Activated CD4-positive, alpha-beta T cell treated with anti-CD3 and anti-CD28 coated beads for 36 hours (primary cell): ENCODE measurements around the gene ABTB1. TPM values are rescaled to one million over a fixed set of nuclear protein-coding genes. Genes with fewer than 3 reads are reported as not detected.

Experiments
- ATAC-seq: fragments of 200-7000 bp; cut with Tn5 transposase; one replicate; pipeline ENCODE4 v1.10.0; 2021; ENCODE audit warnings: mild to moderate bottlenecking, moderate library complexity
- CTCF ChIA-PET: fragments of 350-600 bp; sonication (Branson Sonifier 250); formaldehyde crosslinking; loops from one replicate; lab custom pipeline; 2021; ENCODE audit warnings: antibody characterized with exemption; lab: Charles Lee
- POLR2A ChIA-PET: fragments of 350-600 bp; sonication (Branson Sonifier 250); formaldehyde crosslinking; loops from one replicate; lab custom pipeline; 2021; ENCODE audit warnings: antibody characterized with exemption, inconsistent platforms; lab: Charles Lee
- DNase-seq: peaks from one replicate; pipeline ENCODE4 v3.0.0-alpha.2; 2020
- H3K27ac Mint-ChIP-seq: one replicate; pipeline ENCODE4 v1.8.0; 2021; ENCODE audit warnings: mixed read lengths
- H3K27me3 Mint-ChIP-seq: one replicate; pipeline ENCODE4 v1.8.0; 2021; ENCODE audit warnings: mixed read lengths
- H3K36me3 Mint-ChIP-seq: one replicate; pipeline ENCODE4 v1.8.0; 2021; ENCODE audit warnings: low read depth, mixed read lengths
- H3K4me1 Mint-ChIP-seq: one replicate; pipeline ENCODE4 v1.8.0; 2021; ENCODE audit warnings: mixed read lengths
- H3K4me3 Mint-ChIP-seq: one replicate; pipeline ENCODE4 v1.8.0; 2021; ENCODE audit warnings: mild to moderate bottlenecking, moderate library complexity, mixed read lengths
- H3K9me3 Mint-ChIP-seq: one replicate; pipeline ENCODE4 v1.8.0; 2021; ENCODE audit warnings: low read depth, mixed read lengths
- intact Hi-C, 2 experiments: fragments of 100-400 bp; cut with DNase I in 1 of 2; cut with micrococcal nuclease in 1 of 2; formaldehyde crosslinking; loops; one replicate each; pipeline versions ENCODE4 v1.14.2 to v1.15.1; 2022 to 2024; cut with DNase I, micrococcal nuclease
- total RNA-seq, 2 experiments: library from RNA; stranded (reverse); gene quantifications; one replicate each; pipeline ENCODE4 v1.2.3, GENCODE V29; 2021

Gene ABTB1
- total RNA-seq, 2 experiments from 2014 or later: 8.3 to 9.6 TPM

DNA sequence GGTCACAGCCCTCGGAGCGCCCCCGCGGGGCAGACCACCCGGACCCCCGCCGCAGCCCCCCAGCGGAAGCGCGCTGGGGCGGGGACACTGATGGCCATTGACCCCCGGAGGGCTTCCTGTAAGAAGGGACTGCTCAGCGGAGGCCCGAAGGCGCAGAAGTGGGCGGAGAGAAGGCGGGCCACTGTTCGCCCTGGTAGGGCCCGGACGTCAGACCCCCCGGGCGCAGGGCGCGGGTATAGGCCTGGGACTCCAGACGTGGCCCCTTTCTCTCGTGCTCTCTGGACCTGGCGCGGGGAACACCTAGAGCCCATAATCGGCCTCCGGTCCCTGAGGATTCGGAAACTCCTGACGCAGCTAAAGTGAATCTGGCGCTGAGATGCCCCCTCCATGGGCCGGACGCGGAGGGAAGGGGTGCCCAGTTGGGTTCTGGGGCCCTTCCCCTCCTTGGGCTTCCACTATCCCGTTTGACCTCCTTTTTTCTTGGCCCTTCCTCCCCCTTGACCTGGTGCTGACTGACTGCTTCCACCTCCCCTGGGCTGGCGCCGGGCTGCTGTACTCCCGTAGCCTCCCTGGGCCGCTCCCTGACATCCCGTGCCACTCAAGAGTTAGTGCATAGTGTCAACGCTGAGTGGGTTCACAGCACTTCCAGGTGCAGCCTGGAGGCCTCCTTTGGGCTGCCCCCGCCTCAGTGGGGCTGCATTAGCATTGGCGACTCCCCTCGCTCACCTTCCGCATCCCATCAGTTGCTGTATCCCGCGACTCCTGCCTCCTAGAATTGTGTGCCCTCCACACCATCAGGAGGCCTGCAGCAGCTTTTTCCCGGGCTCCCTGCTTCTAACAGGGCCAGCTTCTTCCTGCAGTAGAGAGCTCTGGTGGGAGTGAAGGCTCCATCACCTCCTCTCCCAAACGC lies 694 bp downstream of the ABTB1 start:
- DNase-seq (peak; percentile 68), ATAC-seq (peak; percentile 53)
- Mint-ChIP-seq H3K27me3 (no peaks in the 10 kb centered on the region), H3K4me3 (peak overlapping the region; percentile 88), H3K36me3 (peaks cover 2% of the 10 kb centered on the region), H3K27ac (peak overlapping the region; percentile 76), H3K9me3 (no peaks in the 10 kb centered on the region), H3K4me1 (peaks cover 22% of the 10 kb centered on the region)
- intact Hi-C loops: loop anchor here (1.0 to 5.0 kb wide), 6 partner anchors 45 to 1757 kb away; partner anchors contain the start of genes EFCAB12 (in 1 of the 2), PODXL2 (in 1 of the 2), SEC61A1 (in 1 of the 2) and TPRA1 (in 1 of the 2)
- ChIA-PET POLR2A (no interaction called here), CTCF (no interaction called here)

DNA sequence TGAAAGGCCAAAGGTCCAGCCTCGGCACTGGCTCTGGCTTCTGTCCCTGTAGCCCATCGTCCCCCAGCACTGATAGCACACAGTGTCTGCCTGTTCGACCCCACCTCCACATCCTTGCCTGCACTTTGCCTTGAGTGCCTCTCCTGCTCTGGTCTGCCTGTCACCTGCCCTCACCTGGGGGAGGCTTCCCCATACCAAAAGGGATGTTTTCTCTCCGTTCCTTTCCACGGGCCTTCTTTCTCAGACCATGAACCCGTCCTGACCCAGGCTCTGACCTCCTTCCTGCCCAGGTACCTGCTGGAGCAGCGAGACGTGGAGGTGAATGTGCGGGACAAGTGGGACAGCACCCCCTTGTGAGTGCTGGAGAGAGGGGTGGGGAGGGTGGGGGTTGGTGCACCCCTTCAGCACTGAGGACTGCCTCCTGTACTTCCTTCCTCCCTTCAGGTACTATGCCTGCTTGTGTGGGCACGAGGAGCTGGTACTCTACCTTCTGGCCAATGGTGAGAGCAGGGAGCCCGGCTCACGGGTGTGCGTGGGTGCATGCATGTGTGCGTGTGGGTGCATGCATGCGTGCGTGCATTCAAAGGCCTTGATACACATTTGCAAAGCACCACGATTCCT lies 1.5 kb downstream of the ABTB1 start:
- Mint-ChIP-seq H3K27me3 (no peaks in the 10 kb centered on the region), H3K4me1 (peaks cover 22% of the 10 kb centered on the region), H3K4me3 (peak overlapping the region; percentile 88), H3K27ac (peak overlapping the region; percentile 76), H3K36me3 (peaks cover 2% of the 10 kb centered on the region), H3K9me3 (no peaks in the 10 kb centered on the region)
- POLR2A ChIA-PET: no interaction called here
- CTCF ChIA-PET: no interaction called here
- ATAC-seq (no peak), DNase-seq (peak; percentile 37)
- intact Hi-C loops: loop anchor here (5.0 kb wide), 2 partner anchors 378 to 1753 kb away; partner anchors contain the start of genes EFCAB12 (in 1 of the 2) and SEC61A1 (in 1 of the 2)

DNA sequence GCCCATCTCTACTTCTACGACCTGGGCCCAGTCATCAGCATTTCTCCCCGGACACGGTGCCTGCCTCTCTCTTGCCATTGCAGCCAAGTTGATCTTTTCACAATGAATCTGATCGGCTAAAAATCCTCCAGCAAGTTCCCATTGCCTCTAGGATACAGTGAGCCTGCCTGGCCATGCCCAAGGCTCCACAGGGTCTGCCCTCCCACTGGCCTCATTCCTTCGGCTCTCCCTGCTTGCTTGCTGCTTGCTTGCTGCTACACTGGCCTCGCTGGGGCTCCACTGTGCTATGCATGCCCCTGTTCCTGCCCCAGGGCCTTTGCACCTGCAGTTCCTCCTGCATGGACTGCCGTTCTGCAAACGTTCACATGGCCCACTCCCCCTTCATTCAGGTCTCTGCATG lies 2.0 kb downstream of the ABTB1 start:
- no peaks in the 10 kb centered on the region for H3K27me3 Mint-ChIP-seq
- CTCF ChIA-PET: no interaction called here
- POLR2A ChIA-PET: no interaction called here
- peaks cover 22% of the 10 kb centered on the region for H3K4me1 Mint-ChIP-seq
- no peak for DNase-seq
- H3K4me3 Mint-ChIP-seq: peak overlapping the region; percentile 88
- no peaks in the 10 kb centered on the region for H3K9me3 Mint-ChIP-seq
- peaks cover 2% of the 10 kb centered on the region for H3K36me3 Mint-ChIP-seq
- intact Hi-C loops: loop anchor here (5.0 kb wide), 2 partner anchors 378 to 1753 kb away; partner anchors contain the start of genes EFCAB12 (in 1 of the 2) and SEC61A1 (in 1 of the 2)
- no peak for ATAC-seq
- peak overlapping the region; percentile 21 for H3K27ac Mint-ChIP-seq

- no peak for DNase-seq
- Mint-ChIP-seq H3K9me3 (no peaks in the 10 kb centered on the region), H3K27ac (peak overlapping the region; percentile 13), H3K27me3 (no peaks in the 10 kb centered on the region), H3K36me3 (peaks cover 2% of the 10 kb centered on the region), H3K4me1 (peaks cover 22% of the 10 kb centered on the region), H3K4me3 (no peak overlapping the region)
- intact Hi-C loops: no loop called here
- no peak for ATAC-seq
- POLR2A ChIA-PET: no interaction called here
- CTCF ChIA-PET: no interaction called here
Observed at GRCh38 chr3:127675651-127676391, 3.1 kb downstream of the ABTB1 start.

DNA sequence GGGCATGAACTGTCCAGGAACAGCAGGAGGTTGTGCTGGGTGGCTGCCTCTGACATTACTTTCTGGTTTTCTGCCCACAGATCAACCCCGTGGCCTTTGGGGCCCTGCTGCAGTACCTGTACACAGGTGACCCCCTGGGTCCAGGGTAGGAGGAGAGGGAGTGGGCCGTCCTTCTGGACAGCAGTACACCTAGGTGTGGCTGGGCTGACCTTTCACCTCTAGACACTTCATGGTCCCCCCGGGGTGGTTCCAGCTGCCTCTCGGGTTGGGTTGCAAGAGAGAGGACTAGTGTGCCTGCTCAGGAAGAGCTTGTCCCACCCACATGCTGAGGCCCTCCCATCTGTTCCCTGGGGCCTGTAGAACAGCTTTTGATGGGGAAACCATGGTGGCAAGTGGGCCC lies 3.7 kb downstream of the ABTB1 start:
- ChIA-PET POLR2A (no interaction called here), CTCF (interaction anchor here (0.5 kb wide), 1 partner anchor 205 kb away, joined by 3 read pairs; no protein-coding TSS in a partner anchor)
- no peak for DNase-seq
- no peak for ATAC-seq
- Mint-ChIP-seq H3K4me1 (peaks cover 20% of the 10 kb centered on the region), H3K36me3 (peaks cover 2% of the 10 kb centered on the region), H3K27me3 (no peaks in the 10 kb centered on the region), H3K27ac (no peak overlapping the region), H3K9me3 (no peaks in the 10 kb centered on the region), H3K4me3 (no peak overlapping the region)
- intact Hi-C loops: no loop called here

DNA sequence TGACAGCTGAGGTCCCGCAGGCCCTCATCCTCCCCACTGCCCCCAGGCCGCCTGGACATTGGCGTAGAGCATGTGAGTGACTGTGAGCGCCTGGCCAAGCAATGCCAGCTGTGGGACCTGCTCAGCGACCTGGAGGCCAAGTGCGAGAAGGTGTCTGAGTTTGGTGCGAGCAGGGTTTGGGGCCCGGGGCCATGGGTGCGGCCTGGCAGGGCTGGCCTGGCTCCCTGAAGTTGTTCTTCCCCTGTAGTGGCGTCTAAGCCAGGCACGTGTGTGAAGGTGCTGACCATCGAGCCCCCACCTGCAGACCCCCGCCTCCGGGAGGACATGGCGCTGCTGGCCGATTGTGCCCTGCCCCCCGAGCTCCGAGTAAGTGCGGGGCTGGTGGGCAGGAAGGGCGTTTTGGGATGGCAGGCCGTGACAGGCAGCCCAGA lies 4.2 kb downstream of the ABTB1 start:
- Mint-ChIP-seq H3K27me3 (no peaks in the 10 kb centered on the region), H3K4me3 (no peak overlapping the region), H3K4me1 (peaks cover 19% of the 10 kb centered on the region), H3K9me3 (no peaks in the 10 kb centered on the region), H3K27ac (no peak overlapping the region), H3K36me3 (peaks cover 2% of the 10 kb centered on the region)
- ATAC-seq (no peak), DNase-seq (no peak)
- intact Hi-C loops: no loop called here
- CTCF ChIA-PET: interaction anchor here (0.5 kb wide), 1 partner anchor 205 kb away, joined by 3 read pairs; no protein-coding TSS in a partner anchor
- POLR2A ChIA-PET: no interaction called here

DNA sequence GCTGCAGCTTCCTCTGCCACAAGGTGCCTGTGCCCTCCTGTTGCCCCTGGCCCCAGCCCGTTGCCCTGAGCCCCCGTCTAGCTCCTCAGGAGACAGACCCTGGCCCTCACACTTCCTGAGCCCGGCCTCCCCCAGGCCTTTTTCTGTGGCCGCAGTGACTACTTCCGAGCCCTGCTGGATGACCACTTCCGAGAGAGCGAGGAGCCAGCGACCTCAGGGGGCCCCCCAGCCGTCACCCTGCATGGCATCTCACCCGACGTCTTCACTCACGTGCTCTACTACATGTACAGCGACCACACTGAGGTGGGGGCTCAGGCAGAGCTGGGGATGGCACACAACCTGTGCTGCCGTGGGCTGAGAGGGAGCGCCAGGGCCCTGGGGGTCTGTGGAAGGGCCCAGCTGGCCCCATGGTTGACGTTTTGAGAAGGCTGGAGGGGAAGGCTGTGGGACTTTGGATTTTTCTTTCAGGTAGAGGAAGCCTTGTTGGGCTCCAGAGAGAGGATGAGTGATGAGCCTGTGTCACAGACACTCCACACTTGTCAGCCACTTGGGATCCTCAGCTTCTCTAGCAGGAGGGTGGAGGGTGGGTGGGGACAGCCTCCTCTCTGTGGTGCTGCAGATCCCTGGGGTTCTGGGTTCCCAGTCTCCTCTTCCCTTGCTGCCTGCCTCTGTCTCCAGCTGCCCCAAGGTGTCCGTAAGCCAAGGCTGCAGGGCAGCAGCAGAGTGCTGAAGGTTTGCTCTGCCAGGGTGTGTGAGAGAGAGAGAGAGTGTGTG lies 5.0 kb downstream of the ABTB1 start:
- peaks cover 2% of the 10 kb centered on the region for H3K36me3 Mint-ChIP-seq
- H3K4me3 Mint-ChIP-seq: no peak overlapping the region
- CTCF ChIA-PET: interaction anchor here (0.6 kb wide), 1 partner anchor 31 kb away, joined by 3 read pairs; no protein-coding TSS in a partner anchor
- intact Hi-C loops: no loop called here
- DNase-seq: no peak
- no peak overlapping the region for H3K27ac Mint-ChIP-seq
- POLR2A ChIA-PET: no interaction called here
- no peaks in the 10 kb centered on the region for H3K27me3 Mint-ChIP-seq
- no peak for ATAC-seq
- H3K4me1 Mint-ChIP-seq: peaks cover 19% of the 10 kb centered on the region
- H3K9me3 Mint-ChIP-seq: no peaks in the 10 kb centered on the region

DNA sequence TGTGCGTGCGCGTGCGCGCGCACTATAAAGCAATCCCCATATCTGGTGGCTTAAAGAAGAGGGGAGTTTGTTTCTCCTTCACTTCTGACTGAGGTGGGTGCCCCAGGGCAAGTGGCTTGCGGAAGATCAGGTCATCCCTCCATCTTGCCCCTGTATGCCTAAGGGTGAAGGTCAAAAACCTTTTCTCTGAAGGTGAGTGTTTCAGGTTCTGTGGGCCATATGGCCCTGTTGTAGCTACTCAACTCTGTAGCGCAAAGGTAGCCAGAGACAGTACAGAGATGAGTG lies 5.5 kb downstream of the ABTB1 start:
- intact Hi-C loops: no loop called here
- POLR2A ChIA-PET: interaction anchor here (0.6 kb wide), 1 partner anchor 679 kb away, joined by 4 read pairs; no protein-coding TSS in a partner anchor

DNA sequence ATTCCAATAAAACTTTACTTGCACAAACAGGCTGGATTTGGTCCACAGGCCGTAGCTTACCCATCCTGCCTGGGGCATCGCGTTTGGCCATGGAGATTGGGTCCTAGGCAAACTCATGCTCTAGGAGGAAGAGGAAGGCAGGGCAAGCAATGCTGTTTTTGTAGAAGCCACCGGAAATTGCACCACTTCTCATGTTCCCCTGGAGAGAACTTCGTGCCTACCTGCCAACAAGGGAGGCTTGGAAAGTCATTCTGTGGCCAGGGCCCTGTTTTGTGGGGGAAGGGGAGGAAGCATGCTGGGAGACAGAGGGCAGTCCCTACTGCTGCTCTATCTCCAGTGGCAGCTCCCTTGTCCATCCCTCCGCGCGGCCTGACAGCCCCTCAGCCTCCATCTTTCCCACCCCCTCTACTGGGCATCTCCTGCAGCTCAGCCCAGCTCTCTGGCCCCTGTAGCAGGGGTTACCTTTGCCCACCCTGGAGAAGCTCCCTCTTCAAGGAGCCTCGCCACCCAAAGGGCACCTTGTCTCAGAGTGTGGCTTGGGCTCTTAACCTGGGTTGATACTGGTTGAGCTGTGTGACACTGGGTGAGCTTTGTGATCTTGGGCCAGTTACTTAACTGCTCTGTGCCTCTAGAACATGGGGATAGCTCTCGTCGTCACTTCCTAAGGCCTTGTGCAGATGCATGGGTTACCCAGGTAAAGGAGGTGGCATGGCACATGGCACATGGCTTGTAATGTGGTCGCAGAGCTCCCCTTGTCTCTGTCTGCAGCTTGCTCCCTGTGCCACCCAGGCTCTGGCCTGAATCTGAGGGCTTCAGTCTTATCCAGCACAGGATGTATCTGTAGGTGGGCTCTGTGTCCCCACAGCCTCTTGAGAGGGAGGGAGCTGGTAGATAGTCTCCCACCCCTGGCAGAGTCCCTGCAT lies 6.1 kb downstream of the ABTB1 start:
- ChIA-PET CTCF (interaction anchor here (0.6 to 1.3 kb wide), 2 partner anchors 26 to 32 kb away, joined by 3 to 4 read pairs; no protein-coding TSS in a partner anchor), POLR2A (interaction anchor here (0.6 kb wide), 1 partner anchor 678 kb away, joined by 4 read pairs; no protein-coding TSS in a partner anchor)
- Mint-ChIP-seq H3K36me3 (peaks cover 2% of the 10 kb centered on the region), H3K4me3 (no peak overlapping the region), H3K9me3 (no peaks in the 10 kb centered on the region), H3K4me1 (peaks cover 19% of the 10 kb centered on the region), H3K27me3 (no peaks in the 10 kb centered on the region), H3K27ac (no peak overlapping the region)
- intact Hi-C loops: no loop called here
- no peak for ATAC-seq
- DNase-seq: no peak

More for the DNA sequence above, 5.5 kb downstream of the ABTB1 start:
- Mint-ChIP-seq H3K4me1 (peaks cover 19% of the 10 kb centered on the region), H3K36me3 (peaks cover 2% of the 10 kb centered on the region), H3K27ac (no peak overlapping the region), H3K9me3 (no peaks in the 10 kb centered on the region), H3K27me3 (no peaks in the 10 kb centered on the region), H3K4me3 (no peak overlapping the region)
- CTCF ChIA-PET: interaction anchor here (0.6 to 1.3 kb wide), 2 partner anchors 26 to 32 kb away, joined by 3 to 4 read pairs; no protein-coding TSS in a partner anchor
- no peak for ATAC-seq
- no peak for DNase-seq
